ENCODE results near the gene PRRT2.

The PRRT2 gene

GRCh38 chr16:29864205-29864604, 52.2 kb downstream of the PRRT2 start:
- no peak for DNase-seq

All from NK-92 treated with Interleukin-12 subunit alpha and Interleukin-12 subunit beta, amount 100 ng/mL, for 24 hours (cell line).